Nephron (organoid): ENCODE measurements around the gene KLK13.

Source experiments
- H3K27ac Mint-ChIP-seq, 3 experiments: 2 replicates each; pipeline ENCODE4 v1.8.0; 2020; ENCODE audit warnings: mixed read lengths in 3 of 3, mild to moderate bottlenecking in 2 of 3, moderate library complexity in 1 of 3
- H3K27me3 Mint-ChIP-seq: 2 replicates; pipeline ENCODE4 v1.8.0; 2021; ENCODE audit warnings: low read depth, mild to moderate bottlenecking, moderate library complexity, mixed read lengths
- H3K36me3 Mint-ChIP-seq: 2 replicates; pipeline ENCODE4 v1.8.0; 2020; ENCODE audit warnings: low read depth, mixed read lengths
- H3K4me1 Mint-ChIP-seq: 2 replicates; pipeline ENCODE4 v1.8.0; 2020; ENCODE audit warnings: mixed read lengths
- H3K4me3 Mint-ChIP-seq, 3 experiments: 2 replicates each; pipeline ENCODE4 v1.8.0; 2020; ENCODE audit warnings: mild to moderate bottlenecking in 3 of 3, mixed read lengths in 3 of 3, moderate library complexity in 2 of 3
- H3K9me3 Mint-ChIP-seq: 2 replicates; pipeline ENCODE4 v1.8.0; 2020; ENCODE audit warnings: mixed read lengths
- CTCF ChIP-seq, 3 experiments: fragments of 200-600 bp; sonication (generic); IDR thresholded peaks; one replicate each; pipeline ENCODE4 v1.5.0; 2021; ENCODE audit warnings: antibody characterized with exemption in 3 of 3; ENCODE audit not compliant: unreplicated experiment in 3 of 3

The KLK13 gene

DNA sequence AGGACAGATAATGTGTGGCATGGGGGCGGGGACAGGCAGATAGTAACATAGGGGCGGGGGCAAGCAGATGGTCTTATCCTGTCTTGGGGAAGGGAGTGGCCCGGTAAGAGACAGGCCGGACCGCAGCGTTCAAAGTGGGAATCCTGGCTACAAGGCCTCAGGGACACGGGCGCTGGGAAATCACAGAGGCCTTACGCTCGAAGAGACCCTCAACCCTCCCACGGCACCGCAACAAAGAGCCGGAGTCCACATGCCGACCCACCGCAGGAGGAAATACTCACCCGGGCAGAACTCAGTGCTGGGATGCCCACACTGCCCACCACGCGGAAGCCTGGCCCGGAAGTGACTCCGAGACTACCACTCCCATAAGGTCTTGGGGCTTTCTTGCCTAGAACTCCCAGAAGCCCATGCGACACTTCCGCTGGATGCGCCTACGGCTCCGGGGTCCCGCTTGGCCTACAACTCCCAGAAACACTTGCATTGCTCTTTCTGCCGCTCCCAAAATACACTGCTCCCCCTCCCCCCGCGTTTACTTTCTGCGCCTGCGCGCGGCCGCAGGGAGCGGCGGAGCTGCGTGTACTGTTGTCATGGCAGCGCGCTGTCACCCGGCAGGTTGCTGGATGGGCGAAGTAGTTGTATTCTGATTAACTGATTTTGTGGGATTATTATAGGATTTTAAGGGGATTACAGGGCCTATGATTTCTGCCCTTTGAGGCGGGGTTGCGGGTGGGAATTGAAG lies 43.3 kb upstream of the KLK13 start, which contains the start of gene CTU1:
Gene CTU1, minus strand, starts transcription at position 344 of the 739 bp plus-strand sequence. CDS start 3,840 bp downstream, outside the sequence.
- Mint-ChIP-seq H3K27me3 (peaks cover 3% of the 10 kb centered on the region), H3K36me3 (peaks cover 15% of the 10 kb centered on the region), H3K4me1 (peaks cover 19% of the 10 kb centered on the region), H3K4me3 (peak within 1 kb of the TSS; percentile 93 to 97 (median 96)), H3K27ac (peak within 1 kb of the TSS; percentile 42 to 86 (median 80)), H3K9me3 (no peaks in the 10 kb centered on the region)
- no peak for TF ChIP-seq CTCF (IDR thresholded peaks at IDR 0.05; ENCODE audit: unreplicated experiment in 3 of 3)

GRCh38 chr19:51107406-51108065 lies 42.6 kb upstream of the KLK13 start:
- H3K27me3 Mint-ChIP-seq = peaks cover 3% of the 10 kb centered on the region

GRCh38 chr19:51103926-51104341 lies 39.0 kb upstream of the KLK13 start:
- Mint-ChIP-seq H3K27me3 (peaks cover 3% of the 10 kb centered on the region), H3K4me3 (no peak overlapping the region), H3K36me3 (peaks cover 23% of the 10 kb centered on the region), H3K4me1 (peaks cover 19% of the 10 kb centered on the region), H3K9me3 (no peaks in the 10 kb centered on the region), H3K27ac (no peak overlapping the region)
- TF ChIP-seq CTCF (IDR thresholded peaks at IDR 0.05; ENCODE audit: unreplicated experiment in 3 of 3) = no peak

More at GRCh38 chr19:51107406-51108065, 42.6 kb upstream of the KLK13 start:
- Mint-ChIP-seq H3K36me3 (peaks cover 16% of the 10 kb centered on the region), H3K27ac (peak overlapping the region; percentile 42 to 86 (median 80)), H3K9me3 (no peaks in the 10 kb centered on the region), H3K4me3 (peak overlapping the region; percentile 93 to 97 (median 96)), H3K4me1 (peaks cover 19% of the 10 kb centered on the region)
- no peak for TF ChIP-seq CTCF (IDR thresholded peaks at IDR 0.05; ENCODE audit: unreplicated experiment in 3 of 3)

GRCh38 chr19:51102991-51103390 lies 38.1 kb upstream of the KLK13 start:
- Mint-ChIP-seq H3K4me3 (no peak overlapping the region), H3K27me3 (peaks cover 3% of the 10 kb centered on the region), H3K9me3 (no peaks in the 10 kb centered on the region), H3K36me3 (peaks cover 23% of the 10 kb centered on the region), H3K27ac (no peak overlapping the region), H3K4me1 (peaks cover 12% of the 10 kb centered on the region)
- TF ChIP-seq CTCF (IDR thresholded peaks at IDR 0.05; ENCODE audit: unreplicated experiment in 3 of 3) = no peak

DNA sequence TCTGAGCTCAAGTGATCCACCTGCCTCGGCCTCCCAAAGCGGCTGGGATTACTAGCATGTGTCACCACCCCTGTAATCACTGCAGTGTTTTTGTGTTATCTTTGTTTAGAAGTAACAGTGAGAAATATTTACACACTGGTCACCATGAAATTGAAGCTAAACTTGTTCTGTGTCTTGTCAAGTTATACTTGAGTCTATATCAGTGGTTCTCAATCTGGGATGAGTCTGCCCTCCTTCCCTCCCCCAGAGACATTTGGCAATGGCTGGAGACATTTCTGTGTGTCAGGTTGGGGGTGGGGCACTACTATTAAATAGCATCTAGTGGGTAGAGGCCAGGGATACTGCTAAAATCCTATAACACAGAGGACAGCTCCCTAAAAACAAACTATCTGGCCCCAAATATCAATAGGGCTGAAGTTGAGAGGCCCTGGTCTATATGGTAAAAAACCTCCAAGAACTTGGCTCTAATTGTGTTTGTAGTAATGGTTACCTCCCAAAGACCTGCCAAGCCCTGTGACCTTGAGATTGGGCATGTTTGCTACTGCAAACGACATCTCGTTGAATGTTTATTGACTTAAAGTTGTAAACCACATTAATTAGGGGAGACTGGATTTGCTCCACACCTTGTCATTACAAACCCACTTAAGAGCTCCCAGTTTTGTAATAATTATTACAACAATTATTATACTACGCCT lies 36.4 kb upstream of the KLK13 start:
- H3K27me3 Mint-ChIP-seq = peaks cover 3% of the 10 kb centered on the region
- no peaks in the 10 kb centered on the region for H3K4me1 Mint-ChIP-seq

More for the DNA sequence above, 36.4 kb upstream of the KLK13 start:
- TF ChIP-seq CTCF (IDR thresholded peaks at IDR 0.05; ENCODE audit: unreplicated experiment in 3 of 3) = no peak
- Mint-ChIP-seq H3K36me3 (peaks cover 23% of the 10 kb centered on the region), H3K4me3 (no peak overlapping the region), H3K27ac (peak overlapping the region in 1 of 3 experiments; percentile 37), H3K9me3 (no peaks in the 10 kb centered on the region)
